Measurements from ENCODE around the gene SIRT7.

The SIRT7 gene

DNA sequence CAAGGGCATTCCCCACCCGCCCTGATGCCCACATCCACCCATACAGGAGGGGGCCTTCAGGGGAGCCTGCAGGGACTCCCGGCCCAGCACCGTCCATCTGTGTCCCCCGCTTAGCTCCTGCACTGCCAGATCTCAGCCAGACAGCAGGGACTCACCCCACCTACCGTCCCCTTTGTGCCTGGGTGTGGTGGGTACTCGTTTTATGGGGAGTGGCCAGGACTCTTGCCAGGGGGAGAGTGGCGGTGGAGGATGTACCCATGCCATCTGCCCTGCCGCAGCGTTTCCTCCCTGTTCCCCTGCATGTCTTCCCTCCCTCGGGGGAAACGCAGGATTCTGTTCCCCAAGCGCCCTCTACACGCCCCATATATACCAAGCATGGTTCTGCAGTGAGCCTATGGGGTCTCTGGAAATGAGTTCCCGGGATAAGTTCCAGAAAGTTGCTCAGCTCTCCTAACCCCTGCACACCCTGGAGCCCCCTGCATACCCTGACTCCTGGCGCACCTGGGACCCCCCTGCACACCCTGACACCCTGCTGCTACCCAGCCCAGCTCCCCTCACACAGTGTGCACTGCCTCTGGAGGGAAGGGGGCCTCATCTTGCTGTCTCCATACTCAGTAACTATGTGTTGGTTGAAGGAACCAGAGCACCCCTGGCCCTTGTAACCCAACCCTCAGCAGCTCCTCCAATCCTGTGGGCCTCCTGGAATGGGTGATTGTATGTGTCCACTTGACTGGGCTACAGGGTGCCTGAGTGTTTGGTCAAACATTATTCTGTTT lies 13.8 kb upstream of the SIRT7 start:
- DNase-seq: peak; percentile 25

DNA sequence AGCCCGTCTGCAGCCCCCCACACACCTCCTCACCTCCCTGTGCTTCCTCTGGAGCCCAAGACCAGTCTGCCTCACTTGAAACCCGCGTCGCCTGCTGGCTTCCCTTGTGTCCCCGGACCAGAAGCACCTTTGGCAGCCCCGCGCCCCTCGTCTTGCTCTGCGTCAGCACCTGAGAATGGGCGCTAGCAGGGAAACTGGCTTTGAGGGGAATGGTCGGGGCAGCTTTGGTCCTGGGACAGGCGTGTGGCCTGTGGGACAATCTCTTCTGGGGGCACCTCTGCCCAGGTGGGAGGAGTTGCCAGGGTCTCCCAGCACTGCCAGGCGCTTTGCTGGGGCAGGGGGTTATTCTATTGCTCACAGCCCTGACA lies 13.2 kb upstream of the SIRT7 start:
- DNase-seq: no peak

DNA sequence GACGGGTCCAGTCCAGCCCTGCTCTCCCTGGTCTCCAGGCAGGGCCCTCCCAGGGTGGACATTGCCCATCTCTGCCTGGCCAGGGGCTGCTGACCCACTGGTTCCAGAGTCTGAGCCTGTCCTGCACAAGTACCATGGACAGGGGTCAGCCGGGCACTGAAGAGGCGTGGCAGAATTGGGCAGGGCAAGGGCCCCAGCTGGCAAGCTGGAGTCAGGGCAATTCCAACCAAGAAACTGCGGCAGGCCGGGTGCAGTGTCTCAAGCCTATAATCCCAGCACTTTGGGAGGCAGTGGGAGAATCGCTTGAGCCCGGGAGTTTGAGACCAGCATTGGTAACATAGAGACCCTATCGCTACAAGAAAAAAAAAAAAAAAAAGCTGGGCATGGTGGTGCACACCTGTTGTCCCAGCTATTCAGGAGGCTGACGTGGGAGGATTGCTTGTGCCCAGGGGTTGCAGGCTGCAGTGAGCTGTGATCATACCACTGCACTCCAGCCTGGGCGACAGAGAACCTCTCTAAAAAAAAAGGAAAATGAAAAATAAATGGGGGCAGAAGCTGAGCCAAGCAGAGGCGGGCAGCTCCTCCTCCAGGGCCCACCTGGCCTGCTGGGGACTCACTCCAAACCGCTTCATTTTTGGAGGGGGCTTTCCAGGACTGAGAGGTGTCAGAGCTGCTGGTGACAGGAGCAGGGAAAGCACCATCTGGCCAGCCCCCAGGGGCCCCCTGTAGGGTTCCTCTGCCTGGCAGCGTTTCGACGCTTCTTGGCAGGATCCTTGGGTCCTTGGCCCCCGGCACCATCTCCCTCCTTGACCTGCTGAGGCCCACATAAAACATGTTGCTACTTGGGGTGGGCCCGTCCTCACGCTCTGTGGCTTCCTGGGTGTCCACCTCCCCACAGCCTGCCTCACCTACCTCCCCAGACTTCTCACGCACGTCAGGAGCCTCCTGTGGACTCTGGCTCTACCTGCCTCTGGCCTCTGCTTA lies 12.5 kb upstream of the SIRT7 start:
- DNase-seq: no peak

DNA sequence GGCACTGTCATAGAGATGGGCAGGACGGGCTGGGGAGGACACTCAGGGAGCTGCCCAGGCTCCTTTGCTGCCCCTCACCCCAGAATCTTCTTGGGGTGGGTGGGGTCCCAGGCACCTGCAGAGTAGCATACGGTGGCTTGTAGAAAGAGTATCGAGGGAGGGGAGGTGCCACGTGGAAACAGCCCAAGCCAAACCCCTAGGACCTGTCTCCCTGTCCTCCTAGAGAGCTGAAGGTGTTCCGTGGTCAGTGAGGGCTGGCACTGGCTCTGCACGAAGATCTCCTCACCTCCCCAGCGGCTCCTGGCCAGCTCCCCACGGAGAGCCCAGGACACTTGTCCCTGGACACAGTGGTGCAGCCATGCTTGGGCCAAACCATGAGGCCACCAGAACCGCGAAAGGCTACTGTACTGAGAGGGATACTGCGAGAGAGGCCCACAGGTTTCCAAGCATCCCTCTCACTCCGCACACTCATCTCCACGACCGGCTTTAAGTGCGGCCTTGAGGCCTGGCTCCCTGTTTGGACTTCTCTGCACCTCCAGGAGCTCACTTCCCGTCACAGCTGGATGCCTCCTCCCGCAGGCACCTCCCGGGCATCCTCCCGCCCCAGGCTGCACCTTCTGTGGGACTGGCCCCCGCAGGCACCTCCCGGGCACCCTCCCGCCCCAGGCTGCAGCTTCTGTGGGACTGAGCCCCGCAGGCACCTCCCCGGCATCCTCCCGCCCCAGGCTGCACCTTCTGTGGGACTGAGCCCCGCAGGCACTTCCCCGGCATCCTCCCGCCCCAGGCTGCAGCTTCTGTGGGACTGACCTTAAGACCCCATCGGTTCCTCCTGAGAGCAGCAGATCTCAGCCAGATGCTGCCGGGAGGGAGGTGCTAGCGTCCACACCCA lies 11.5 kb upstream of the SIRT7 start:
- no peak for DNase-seq

DNA sequence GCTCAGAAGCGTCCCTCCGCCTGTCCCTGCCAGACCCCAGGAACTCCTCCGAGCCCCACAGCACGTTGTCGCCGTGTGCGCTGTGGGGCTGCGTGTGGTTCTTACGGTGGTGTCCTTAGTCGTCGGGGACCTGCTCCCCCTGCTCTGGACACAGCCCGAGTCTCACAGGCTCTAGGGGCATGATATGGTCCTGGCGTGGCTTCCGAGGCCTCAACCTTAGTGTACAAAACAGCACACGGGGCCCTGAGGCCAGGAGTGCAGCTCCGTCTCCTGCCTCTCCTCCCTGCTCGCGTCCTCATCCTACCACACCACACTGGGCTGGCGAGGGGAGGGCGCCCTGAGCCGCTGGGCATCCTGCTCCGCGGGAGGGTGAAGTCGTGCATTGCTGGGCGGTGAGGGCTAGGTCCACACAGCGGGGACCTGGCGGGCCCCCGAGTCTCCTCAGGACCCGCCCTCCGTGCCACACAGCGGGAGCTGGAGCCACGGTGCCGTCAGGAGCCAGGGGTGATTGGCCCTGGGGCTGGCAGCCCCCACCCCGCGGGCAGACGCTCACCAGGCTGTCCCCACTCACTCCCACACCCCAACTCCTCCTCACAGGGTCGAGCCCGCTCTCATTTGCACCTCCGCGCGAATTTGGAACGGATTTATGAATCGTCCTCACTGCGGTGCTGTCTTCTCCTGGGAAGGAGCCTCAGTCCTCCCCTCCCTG lies 10.7 kb upstream of the SIRT7 start:
- DNase-seq: peak; percentile 60

DNA sequence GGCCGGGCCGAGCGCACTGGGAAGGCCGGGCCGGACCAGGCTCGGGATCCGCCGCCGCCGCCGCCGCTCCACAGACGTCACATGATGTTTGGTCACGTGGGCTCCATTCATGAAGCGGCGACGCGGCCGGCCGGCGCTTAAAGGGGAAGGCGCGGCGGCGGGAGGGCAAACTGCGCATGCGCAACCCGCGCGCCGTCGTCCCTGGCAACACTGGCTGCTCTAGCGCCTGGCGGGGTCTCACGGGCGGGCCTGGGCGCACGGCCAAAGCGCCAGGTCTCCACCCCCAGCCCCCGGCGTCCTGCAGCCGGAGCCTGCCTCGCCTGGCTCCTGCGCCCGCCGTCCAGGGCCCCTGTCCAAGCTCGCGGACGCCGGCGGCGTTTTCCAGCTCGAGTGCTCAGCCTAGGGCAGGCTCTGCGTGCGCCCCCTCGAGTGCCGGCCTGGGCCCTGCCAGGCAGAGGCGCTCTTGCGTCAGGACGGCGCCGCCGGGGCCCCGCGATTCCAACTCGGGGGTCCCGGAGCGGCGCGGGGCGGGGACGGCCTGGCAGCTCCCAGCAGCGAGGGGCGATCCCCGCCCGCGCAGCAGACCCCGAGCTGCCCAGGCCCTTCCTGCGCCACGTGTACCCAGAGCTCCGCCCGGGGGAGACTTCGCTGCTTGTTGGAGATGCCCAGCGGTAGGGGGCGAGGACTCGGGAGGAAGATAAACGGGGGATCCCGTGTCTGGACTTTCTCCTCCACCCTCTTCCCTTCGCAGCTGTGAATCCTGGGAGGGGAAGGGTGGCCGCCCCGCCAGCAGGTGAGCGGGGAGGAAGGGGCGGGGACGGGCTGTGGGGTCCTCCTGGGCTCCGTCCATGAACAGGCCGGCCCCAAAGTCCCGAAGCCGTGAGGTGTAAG lies 9.9 kb upstream of the SIRT7 start, which contains the start of gene MAFG:
MAFG (minus strand) TSS at position 83 of the 891 bp plus-strand sequence. CDS start 4,550 bp downstream, outside the sequence.
- DNase-seq: peak; percentile 95

DNA sequence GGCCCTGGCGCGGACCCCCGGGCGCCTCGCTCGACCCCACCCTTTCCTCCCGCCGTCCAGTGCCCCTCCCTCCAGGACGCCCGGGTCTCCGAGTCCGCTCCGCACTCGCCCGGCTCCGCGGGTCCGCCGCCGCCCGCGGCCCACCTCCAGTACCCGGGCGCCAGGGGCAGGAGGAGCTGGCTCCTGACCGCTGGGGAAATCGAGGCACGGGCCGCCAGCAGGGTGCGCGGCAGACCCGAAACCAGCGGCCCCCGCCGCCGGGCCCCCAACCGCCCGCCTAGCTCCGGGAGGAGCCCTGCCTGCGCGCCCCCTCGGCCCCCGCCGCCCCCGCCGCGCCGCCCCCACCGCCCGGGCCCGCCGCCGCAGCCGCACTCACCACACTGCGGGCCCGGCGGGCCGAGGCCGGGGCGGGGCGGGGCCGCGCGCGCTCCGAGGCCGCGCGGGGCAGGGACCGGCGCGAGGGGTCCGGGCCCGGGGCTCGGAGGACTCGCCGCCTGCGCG lies 9.2 kb upstream of the SIRT7 start:
- DNase-seq: no peak

DNA sequence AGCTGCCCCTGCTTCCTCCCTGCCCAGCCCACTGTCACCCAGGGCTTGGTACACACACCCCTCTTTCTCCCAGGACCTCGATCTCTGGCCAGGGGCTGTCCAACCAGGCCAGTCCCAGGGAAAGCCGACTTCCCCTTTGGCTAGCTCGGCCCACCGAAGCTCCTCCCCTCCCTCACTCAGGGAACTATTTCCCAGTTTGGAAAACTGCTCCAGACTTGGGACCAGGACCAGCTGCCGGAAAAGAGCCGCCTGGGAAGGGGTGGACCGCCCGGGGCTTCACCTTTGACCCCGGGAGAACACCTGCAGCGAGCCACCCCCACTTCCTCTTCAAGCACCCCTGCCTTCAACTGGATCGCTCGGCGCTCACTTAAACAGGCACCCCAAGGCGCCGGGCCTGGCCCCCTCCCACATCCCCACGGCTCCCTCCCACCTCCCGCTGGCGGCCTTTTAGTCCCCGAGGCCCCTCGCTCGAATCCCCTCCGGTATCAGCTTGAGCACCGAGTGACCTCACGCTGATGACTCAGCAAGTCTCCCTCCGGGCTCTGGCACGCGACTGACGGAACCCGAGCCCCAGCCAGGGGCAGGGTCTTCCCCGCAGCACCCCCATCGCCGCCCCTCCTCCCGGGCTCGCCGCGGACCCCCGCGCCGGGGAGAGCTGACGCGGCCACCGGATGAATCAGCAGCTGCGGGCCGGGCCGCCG lies 8.6 kb upstream of the SIRT7 start:
- peak; percentile 64 for DNase-seq

DNA sequence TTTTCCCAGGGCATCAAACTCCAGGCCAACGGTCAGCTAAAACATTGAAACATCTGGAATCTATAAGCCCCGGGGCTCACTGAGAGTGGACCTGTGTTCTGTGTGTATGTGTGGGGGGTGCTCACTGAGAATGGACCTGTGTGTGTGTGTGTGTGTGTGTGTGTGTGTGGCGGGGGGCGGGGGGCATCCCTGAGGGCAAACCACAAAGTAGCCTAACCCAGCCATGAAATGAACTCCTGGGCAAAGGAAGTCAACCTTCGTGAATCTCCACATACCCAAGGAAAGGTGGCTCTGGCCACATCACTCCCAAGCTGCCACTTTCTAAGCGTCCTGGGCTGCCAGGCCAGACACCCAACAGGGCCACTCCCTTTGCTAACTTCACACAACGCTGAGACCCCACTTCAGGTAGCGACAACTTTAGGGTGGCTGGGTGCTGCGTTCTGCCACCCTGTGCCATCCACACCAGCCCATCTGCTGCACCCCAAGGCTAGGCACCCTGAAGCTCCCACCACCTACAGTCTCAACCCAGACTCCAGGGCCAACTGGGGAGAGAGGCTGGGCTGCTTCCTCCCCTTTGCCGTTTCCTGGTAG lies 8.0 kb upstream of the SIRT7 start:
- DNase-seq: no peak

DNA sequence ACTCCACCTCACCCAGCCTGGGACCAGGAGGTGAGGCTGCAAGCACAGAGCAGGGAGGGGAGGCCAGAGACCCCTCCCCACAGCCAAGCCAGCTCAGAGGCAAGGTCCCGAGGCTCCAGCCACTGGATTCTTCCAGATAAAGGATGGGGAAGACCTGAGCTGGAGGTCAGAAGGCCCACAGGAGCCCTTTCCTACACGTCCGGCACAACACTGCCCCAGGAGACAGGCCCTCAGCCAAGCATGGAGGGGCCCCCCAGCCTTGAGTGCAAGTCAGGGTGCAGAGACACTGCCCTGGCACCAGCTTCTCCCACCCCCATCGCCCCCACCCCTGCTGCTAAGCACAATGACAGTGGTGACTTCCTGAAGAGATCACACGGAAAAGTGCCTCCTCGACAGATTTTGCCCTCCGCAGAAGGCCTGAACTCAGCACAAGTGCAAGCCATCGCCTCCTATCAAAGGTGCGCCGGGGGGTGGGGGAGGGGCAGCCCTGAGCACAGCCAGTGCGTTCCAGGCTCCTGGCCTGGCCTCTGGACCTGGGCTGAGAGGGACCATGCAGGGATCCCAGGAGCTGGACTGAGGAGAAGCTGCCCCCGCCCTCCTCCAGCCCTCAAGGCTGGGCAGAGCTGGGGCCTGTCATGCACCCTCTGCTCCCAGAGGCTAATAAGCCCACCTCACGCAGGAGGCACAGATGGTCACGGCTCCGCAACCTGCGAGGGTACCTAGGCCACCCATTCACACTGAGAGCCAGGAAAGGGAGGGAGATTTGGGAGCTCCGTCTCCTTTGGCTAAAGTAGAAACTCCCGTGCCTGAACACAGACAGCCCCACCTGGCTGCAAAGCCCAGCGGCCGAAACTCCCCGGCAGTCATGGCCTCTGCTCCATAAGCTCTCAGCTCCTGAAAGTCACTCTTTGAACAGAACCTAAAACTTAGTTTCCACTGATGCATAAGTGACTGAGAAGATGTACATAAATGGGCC lies 6.9 kb upstream of the SIRT7 start:
- no peak for DNase-seq

DNA sequence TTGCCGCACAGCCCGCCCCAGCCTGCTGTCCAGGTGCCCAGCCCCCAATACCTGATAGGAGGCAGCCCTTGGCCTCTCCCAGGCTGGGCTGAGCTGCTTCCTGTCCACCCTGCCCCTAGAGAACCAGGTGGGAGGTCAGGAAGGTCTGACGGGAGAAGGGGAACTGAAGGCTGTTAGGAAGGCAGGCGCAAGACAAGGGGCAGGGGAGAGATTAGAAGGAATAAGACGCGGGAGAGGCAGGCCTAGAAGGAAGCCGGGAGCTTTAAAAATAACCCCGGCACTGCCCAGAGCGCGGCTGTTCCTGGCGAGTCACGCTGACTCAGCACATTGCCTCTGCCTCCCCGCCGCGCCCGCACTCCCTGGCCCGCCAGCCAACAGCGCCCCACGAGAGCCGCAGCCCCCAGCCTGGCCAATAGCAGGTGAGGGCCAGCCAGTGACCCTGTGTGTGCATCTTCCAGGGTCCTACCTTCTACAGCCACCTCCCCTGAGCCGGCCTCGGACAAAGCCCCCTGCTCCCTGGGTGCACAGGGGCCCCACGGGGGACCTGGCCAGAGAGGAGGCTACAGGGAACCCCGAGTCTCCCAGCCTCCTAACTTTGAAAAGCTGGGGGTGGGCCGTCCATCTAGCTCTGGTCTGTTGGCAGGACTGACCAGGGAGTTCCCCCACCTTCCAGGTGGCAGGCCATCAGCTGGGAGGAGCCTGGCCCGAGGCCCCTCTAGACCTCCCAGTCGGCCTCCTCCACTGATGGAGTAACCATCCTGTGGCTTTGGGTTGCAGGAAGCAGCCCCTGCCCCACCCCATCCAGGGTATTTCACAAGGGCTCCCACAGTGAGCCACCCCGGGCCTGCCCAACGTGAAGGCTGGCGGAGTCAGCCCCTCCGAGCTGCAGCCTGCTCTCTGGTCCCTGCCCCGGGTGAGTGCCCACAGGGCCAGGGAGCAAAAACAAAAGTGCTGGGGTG lies 5.6 kb upstream of the SIRT7 start:
- no peak for DNase-seq

DNA sequence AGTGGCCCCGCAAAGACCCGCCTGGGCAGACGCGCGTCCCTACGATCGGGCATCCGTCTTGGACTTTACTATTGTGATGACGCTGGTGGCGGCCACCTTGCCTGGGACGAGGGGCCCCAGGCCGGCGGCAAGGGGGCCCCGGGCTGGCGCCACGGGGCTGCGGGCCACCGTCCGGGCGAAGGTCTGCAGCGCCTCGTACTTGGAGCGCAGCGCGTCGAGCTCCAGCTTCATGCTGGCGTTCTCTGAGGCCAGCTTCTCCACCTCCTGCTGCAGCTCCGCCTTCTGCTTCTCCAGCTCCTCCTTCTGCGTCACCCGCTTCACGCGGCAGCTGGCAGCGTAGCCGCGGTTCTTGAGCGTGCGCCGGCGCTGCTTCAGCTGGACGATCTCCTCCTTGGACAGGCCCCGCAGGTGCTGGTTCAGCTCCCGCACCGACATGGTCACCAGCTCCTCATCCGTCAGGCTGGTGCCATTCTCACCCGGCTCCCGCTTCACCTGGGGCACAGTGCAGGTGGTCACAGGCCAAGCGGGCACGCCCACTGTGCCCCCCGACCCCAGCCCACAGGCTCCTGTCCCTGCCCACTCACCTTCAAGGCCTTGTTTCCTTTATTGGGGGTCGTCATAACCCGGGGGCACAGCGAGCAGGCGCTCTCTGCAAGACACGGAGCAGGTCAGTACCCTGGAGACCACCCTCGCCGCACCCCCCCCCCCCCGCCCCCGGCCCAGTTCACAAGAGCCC lies 4.8 kb upstream of the SIRT7 start:
- DNase-seq: no peak

DNA sequence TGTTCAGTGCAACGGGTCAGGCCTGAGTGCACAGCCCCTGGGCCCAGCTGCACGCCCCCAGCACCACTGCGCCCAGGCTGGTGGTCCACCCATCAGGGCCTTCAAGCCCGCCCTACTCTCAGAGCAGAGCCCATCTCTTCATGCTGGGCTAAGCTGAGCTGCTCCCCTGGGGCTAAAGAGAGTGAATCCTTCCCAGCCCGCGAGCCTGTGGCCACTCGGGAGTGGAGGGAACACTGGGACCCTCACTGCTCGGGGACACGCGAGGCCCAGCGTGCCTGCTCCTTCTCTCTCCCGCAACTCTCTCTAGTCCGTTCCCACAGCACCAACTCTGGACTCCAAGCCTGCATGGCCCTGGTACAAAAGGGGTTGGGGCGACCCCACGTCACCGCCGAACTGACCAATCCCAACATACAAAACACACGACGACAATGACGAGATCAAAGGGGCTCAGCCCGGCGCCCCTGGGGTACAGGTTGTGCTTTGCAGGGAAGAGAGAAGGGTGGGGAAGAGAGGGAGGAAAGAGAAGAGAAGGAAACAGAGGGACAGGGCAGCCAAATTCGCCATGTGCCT lies 4.1 kb upstream of the SIRT7 start:
- no peak for DNase-seq

DNA sequence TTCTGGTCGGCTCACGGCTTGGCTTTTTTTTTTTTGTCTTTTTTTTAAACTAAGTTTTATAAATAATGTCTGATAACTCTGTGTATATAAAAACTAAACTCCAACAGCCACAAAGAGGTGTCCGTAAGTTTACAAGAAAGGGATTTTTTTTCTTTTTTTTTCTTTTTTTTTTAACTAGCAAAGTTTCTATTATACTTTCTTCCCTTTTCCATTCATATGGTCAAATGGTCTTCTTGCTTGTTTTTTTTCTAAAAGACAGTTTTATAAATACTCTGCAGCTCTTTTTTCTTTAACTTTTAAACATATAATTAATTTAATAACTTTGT lies 3.5 kb upstream of the SIRT7 start:
- no peak for DNase-seq

DNA sequence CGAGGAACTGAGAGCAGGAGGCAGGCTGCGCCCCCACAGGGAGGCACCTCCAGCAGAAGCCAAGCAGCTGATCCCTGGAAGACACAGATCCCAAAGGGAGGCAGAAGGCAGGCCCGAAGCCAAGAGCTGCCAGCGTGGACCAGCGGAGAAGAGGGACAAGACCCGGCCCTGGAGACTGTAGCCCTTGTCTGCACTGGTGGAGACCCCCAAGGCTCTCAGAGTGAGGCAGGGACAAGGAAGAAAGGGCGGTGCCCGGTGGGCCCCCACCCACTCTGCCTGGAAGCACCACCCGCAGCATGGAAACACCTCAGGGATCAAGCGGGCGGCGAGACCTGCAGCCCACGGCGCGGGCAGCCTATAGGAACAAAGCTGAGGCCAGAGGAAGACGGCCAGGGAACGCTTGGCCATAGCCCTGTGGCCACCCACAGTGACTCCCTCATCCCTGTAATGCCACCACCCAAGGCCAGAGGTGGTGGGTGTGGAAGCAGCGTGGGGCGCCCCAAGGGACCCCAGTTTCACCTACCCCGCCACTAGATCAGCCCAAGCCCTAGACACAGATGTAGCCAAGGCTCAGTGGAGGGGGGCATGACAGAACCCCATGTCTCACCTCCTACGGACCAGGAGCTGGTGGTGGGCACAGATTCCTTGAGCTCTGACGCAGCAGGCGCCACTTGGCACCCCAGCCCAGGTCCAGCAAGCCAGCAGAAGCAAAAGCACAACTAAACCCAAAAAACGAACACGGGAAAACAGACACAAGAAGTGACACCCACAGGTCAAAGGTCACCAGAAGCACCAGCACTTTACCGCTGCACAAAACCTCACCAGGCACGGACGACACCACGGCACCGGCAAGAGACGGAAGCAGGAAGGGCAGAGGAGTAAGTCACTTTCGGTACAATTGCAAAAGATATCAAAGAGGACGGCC lies 2.9 kb upstream of the SIRT7 start:
- DNase-seq: no peak

Measured in COR-L47 (cell line).